ENCODE measurements around the gene MS4A15. TPM values are rescaled to one million over a fixed set of nuclear protein-coding genes. Genes with fewer than 3 reads are reported as not detected.
A peak's percentile ranks its signal among the peaks of the same experiment; 100 is the strongest.

MS4A15 gene
- total RNA-seq, 6 experiments from 2014 or later, result not detected

- no peak for DNase-seq
- Mint-ChIP-seq H3K27ac (peak overlapping the region; percentile 58), H3K4me1 (ENCODE audit: low read depth) (peaks cover 34% of the 10 kb centered on the region), H3K36me3 (ENCODE audit: low read depth) (no peaks in the 10 kb centered on the region), H3K27me3 (ENCODE audit: insufficient read depth) (peaks cover 5% of the 10 kb centered on the region), H3K4me3 (no peak overlapping the region), H3K9me3 (no peaks in the 10 kb centered on the region)
- TF ChIP-seq CTCF (IDR thresholded peaks at IDR 0.05), result no peak
Observed at GRCh38 chr11:60777106-60777505, 20.4 kb downstream of the MS4A15 start.

- peaks cover 34% of the 10 kb centered on the region for H3K4me1 Mint-ChIP-seq (ENCODE audit: low read depth)
- H3K4me3 Mint-ChIP-seq, result no peak overlapping the region
- DNase-seq, result peak; percentile 86
- H3K9me3 Mint-ChIP-seq, result no peaks in the 10 kb centered on the region
- peak overlapping the region; percentile 58 for H3K27ac Mint-ChIP-seq
- H3K36me3 Mint-ChIP-seq (ENCODE audit: low read depth), result no peaks in the 10 kb centered on the region
- peaks cover 5% of the 10 kb centered on the region for H3K27me3 Mint-ChIP-seq (ENCODE audit: insufficient read depth)
- TF ChIP-seq CTCF (IDR thresholded peaks at IDR 0.05), result no peak
Observed at GRCh38 chr11:60777572-60777971, 20.9 kb downstream of the MS4A15 start.

GRCh38 chr11:60780065-60780464, 23.4 kb downstream of the MS4A15 start:
- no peak overlapping the region for H3K27ac Mint-ChIP-seq
- H3K36me3 Mint-ChIP-seq (ENCODE audit: low read depth), result no peaks in the 10 kb centered on the region
- peaks cover 25% of the 10 kb centered on the region for H3K4me1 Mint-ChIP-seq (ENCODE audit: low read depth)
- no peak for DNase-seq
- no peak overlapping the region for H3K4me3 Mint-ChIP-seq
- H3K9me3 Mint-ChIP-seq, result no peaks in the 10 kb centered on the region
- peaks cover 13% of the 10 kb centered on the region for H3K27me3 Mint-ChIP-seq (ENCODE audit: insufficient read depth)
- no peak for TF ChIP-seq CTCF (IDR thresholded peaks at IDR 0.05)

GRCh38 chr11:60780774-60781173, 24.1 kb downstream of the MS4A15 start:
- H3K4me3 Mint-ChIP-seq, result no peak overlapping the region
- H3K36me3 Mint-ChIP-seq (ENCODE audit: low read depth), result no peaks in the 10 kb centered on the region
- no peak for DNase-seq
- H3K27me3 Mint-ChIP-seq (ENCODE audit: insufficient read depth), result peaks cover 17% of the 10 kb centered on the region
- peaks cover 18% of the 10 kb centered on the region for H3K4me1 Mint-ChIP-seq (ENCODE audit: low read depth)
- no peak overlapping the region for H3K27ac Mint-ChIP-seq
- TF ChIP-seq CTCF (IDR thresholded peaks at IDR 0.05), result no peak
- no peaks in the 10 kb centered on the region for H3K9me3 Mint-ChIP-seq

GRCh38 chr11:60781286-60781980, 24.8 kb downstream of the MS4A15 start:
- TF ChIP-seq CTCF (IDR thresholded peaks at IDR 0.05), result no peak
- H3K36me3 Mint-ChIP-seq (ENCODE audit: low read depth), result no peaks in the 10 kb centered on the region
- no peaks in the 10 kb centered on the region for H3K9me3 Mint-ChIP-seq
- H3K27ac Mint-ChIP-seq, result no peak overlapping the region
- peaks cover 22% of the 10 kb centered on the region for H3K4me1 Mint-ChIP-seq (ENCODE audit: low read depth)
- peaks cover 20% of the 10 kb centered on the region for H3K27me3 Mint-ChIP-seq (ENCODE audit: insufficient read depth)
- H3K4me3 Mint-ChIP-seq, result no peak overlapping the region
- no peak for DNase-seq
